ENCODE measurements around the gene IFT27. TPM values are rescaled to one million over a fixed set of nuclear protein-coding genes. Genes with fewer than 3 reads are reported as not detected.

The IFT27 gene
- total RNA-seq, 2 donors from 2014 or later, result 15.0 to 16.0 TPM

DNA sequence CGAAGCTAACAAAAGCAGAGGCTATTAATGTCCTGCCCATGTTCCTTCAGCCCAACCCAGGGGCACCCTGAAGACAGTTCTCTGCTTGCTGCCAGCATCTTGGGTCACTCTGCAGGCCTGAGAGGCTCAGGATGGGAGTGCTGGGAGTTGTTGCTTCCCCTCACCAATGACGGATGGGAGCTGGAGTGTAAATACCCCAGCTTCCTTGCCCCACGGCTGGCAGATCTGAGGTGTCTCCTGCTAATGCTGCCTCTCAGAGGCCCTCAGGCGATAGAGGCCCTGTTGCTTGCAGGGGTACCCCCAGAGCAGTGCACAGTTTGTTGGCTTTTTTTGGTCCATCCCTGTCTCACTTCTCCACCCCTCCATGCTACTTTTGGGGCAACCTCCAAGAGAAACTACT is 32.9 kb downstream of the IFT27 start:
- Histone ChIP-seq H3K36me3 (no peaks in the 10 kb centered on the region), H3K4me1 (ENCODE audit: control insufficient read depth in 1 of 2, low read depth in 2 of 2) (no peaks in the 10 kb centered on the region), H3K27ac (no peak overlapping the region), H3K4me3 (no peak overlapping the region), H3K9me3 (peaks cover 3% of the 10 kb centered on the region), H3K27me3 (replicated peaks; ENCODE audit: insufficient read depth) (no peaks in the 10 kb centered on the region)
- ATAC-seq (ENCODE audit: insufficient number of reproducible peaks, low FRiP score, low read depth) (no peak), DNase-seq (ENCODE audit: low spot score) (no peak)
- no peak for TF ChIP-seq CTCF (IDR thresholded peaks at IDR 0.05)

GRCh38 chr22:36741968-36742367 is 34.0 kb downstream of the IFT27 start:
- no peaks in the 10 kb centered on the region for H3K36me3 ChIP-seq
- H3K4me1 ChIP-seq (ENCODE audit: control insufficient read depth in 1 of 2, low read depth in 2 of 2), result no peaks in the 10 kb centered on the region
- ATAC-seq (ENCODE audit: insufficient number of reproducible peaks, low FRiP score, low read depth), result no peak
- no peak for TF ChIP-seq CTCF (IDR thresholded peaks at IDR 0.05)
- H3K4me3 ChIP-seq, result no peak overlapping the region
- H3K27ac ChIP-seq, result no peak overlapping the region
- H3K27me3 ChIP-seq (replicated peaks; ENCODE audit: insufficient read depth), result no peaks in the 10 kb centered on the region
- peaks cover 3% of the 10 kb centered on the region for H3K9me3 ChIP-seq
- DNase-seq (ENCODE audit: low spot score), result no peak

DNA sequence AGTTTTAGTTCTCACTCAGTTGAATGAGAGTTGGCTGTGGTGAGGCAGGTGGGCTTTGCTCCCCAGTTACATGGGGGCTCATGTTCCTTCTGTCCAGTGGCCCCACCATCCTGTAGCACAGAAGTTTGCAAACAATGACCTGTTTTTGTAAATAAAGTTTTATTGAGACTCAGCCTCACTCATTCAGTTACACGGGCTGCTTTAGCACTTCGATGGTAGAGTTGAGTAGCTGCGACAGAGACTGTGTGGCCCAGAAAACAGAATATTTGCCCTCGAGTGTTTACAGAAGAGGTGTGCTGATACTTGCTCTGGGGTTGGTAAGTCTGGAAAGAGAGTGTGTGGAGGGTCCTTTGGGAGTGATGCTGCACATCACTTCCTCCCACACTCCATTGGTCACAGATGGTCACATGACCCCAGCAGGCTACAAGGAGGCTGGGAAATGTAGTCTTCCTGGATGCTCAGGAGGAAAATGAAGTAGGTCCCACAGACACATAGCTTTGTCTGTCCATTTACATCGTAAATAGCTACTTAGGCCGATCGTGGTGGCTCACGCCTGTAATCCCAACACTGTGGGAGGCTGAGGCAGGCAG is 34.6 kb downstream of the IFT27 start:
- Histone ChIP-seq H3K9me3 (peaks cover 3% of the 10 kb centered on the region), H3K27ac (no peak overlapping the region), H3K27me3 (replicated peaks; ENCODE audit: insufficient read depth) (no peaks in the 10 kb centered on the region), H3K36me3 (no peaks in the 10 kb centered on the region), H3K4me1 (ENCODE audit: control insufficient read depth in 1 of 2, low read depth in 2 of 2) (no peaks in the 10 kb centered on the region), H3K4me3 (no peak overlapping the region)
- ATAC-seq (ENCODE audit: insufficient number of reproducible peaks, low FRiP score, low read depth), result no peak
- no peak for DNase-seq (ENCODE audit: low spot score)
- no peak for TF ChIP-seq CTCF (IDR thresholded peaks at IDR 0.05)

- DNase-seq (ENCODE audit: low spot score), result no peak
- H3K27me3 ChIP-seq (replicated peaks; ENCODE audit: insufficient read depth), result no peaks in the 10 kb centered on the region
These were observed 35.2 kb downstream of the IFT27 start for GRCh38 chr22:36740716-36741115.

GRCh38 chr22:36739185-36739584 is 36.7 kb downstream of the IFT27 start:
- Histone ChIP-seq H3K27ac (no peak overlapping the region), H3K36me3 (no peaks in the 10 kb centered on the region), H3K4me3 (no peak overlapping the region), H3K27me3 (replicated peaks; ENCODE audit: insufficient read depth) (no peaks in the 10 kb centered on the region), H3K4me1 (ENCODE audit: control insufficient read depth in 1 of 2, low read depth in 2 of 2) (no peaks in the 10 kb centered on the region), H3K9me3 (peaks cover 3% of the 10 kb centered on the region)
- DNase-seq (ENCODE audit: low spot score) (no peak), ATAC-seq (ENCODE audit: insufficient number of reproducible peaks, low FRiP score, low read depth) (no peak)
- no peak for TF ChIP-seq CTCF (IDR thresholded peaks at IDR 0.05)

More at GRCh38 chr22:36740716-36741115, 35.2 kb downstream of the IFT27 start:
- H3K4me1 ChIP-seq (ENCODE audit: control insufficient read depth in 1 of 2, low read depth in 2 of 2), result no peaks in the 10 kb centered on the region
- no peak overlapping the region for H3K4me3 ChIP-seq
- peaks cover 3% of the 10 kb centered on the region for H3K9me3 ChIP-seq
- no peak for ATAC-seq (ENCODE audit: insufficient number of reproducible peaks, low FRiP score, low read depth)
- H3K36me3 ChIP-seq, result no peaks in the 10 kb centered on the region
- H3K27ac ChIP-seq, result no peak overlapping the region
- TF ChIP-seq CTCF (IDR thresholded peaks at IDR 0.05), result no peak
